ENCODE data around the gene TBC1D3I. TPM values are rescaled to one million over a fixed set of nuclear protein-coding genes. Genes with fewer than 3 reads are reported as not detected.
"Not testable (repeated sequence)": the region's sequence is repeated elsewhere in the genome, so short reads cannot be mapped to it uniquely, and the experiment has no call there.

Gene TBC1D3I
- total RNA-seq (2014; rRNA removed; shearing (Covaris generic)): 0.37 TPM in 1 of 2 replicates, not detected in the other
- polyA plus RNA-seq (2015; cell fraction: cytosol; rRNA removed): not detected in 2 replicates
- 0.60 and 0.85 TPM in 2 replicates for polyA plus RNA-seq (2015; cell fraction: nucleus; rRNA removed)

DNA sequence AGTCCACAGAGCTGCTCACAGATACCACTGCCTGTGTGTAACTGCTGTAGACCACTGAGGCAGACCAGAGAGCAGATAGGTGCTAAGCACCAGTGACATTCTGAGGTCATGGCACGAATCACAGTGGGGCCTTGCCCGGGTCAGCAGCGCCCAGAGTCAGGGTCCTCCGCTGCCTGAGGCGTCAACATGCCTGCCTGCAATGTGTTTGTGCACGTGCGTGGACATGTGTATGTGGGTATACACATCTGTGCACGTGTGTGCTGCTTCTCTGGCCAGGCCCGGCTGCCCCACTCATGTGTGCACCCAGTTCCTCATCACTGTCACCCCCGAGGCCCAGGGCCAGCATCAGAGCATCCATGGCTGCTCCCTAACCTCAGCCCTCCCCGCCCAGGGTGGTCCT is at the start of gene TBC1D3I:
Gene TBC1D3I (minus strand): TSS at position 101 of the 400 bp plus-strand sequence. CDS start 1,585 bp downstream, outside the sequence.
- not testable (repeated sequence) for DNase-seq (ENCODE audit: low read depth)

DNA sequence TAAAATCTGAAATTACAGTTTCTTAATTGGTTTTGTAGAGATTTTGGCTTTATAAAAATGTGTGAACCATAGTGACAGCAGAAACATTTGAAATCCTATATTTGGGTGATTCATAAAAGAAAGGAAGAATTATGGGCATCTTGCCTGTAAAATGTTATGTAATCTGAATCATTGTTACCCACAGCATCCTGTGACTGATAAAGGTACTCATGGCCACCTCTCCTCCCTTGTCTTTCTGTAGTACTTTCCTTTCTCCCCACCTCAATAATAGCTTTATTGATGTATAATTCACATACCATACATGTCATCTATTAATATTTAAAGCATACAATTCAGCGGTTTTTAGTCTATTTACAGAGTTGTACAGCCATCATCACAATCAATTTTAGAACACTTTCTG is 30.8 kb upstream of the TBC1D3I start:
- DNase-seq (ENCODE audit: low read depth): not testable (repeated sequence)

DNA sequence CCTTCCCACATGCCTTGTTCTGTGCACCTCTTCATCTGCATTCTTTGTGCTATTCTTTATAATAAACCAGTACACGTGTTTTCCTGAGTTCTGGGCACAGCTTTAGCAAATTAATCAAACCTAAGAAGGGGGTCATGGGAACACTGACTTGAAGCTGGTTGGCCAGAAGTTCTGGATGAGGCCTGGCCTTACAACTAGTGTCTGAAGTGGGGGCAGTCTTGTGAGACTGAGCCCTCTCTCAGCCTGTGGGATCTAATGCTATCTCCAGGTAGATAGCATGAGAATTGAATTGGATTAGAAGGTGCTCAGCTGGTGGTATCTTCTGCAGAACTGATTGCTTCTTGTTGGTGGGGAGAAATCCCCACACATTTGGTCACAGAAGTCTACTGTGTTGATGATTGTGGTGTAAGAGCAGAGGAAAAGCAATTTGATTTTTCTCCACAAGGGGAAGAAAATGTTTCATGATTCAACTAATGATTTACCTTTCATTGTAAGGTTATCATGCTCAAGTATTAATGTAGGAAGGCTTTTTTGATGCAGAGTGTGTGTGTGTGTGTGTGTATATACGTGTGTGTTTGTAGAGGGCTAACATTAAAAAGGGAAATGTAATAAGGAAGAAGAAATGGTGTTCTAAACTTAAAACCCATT is 25.7 kb upstream of the TBC1D3I start:
- not testable (repeated sequence) for DNase-seq (ENCODE audit: low read depth)

DNA sequence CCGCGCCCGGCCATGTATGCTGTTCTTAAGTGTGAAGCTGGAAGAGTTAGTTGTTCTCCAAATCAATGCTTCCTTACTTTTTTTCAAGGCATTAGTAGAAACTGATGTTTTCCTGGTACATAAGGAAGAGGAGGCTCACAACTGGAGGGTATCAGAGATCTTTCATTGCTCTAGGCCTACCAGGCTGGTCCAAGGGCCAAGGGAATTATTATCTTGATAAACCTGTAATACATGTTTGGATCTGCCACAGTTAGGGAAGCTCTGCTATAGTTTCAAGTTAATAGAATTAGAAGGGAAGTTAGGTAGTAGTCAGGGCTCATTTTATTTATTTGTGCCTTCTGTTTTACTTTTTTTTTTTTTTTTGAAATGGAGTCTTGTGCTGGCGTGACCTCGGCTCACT is 19.8 kb upstream of the TBC1D3I start:
- DNase-seq (ENCODE audit: low read depth): not testable (repeated sequence)

DNA sequence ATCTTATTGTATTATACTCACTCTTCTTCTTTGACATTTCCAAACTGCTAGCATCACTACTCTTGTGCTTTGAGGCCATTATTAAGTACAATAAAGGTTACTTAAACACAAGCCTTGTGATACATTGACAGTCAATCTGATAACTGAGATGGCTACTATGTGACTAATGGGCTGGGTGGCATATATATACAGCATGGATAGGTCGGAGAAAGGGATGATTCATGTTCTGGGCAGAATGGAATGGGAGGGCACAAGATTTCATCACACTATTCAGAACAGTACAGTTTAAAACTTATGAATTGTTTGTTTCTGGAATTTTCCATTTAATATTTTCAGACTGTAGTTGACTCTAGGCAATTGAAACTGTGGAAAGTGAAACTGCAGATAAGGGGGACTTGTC is 18.9 kb upstream of the TBC1D3I start:
- not testable (repeated sequence) for DNase-seq (ENCODE audit: low read depth)

DNA sequence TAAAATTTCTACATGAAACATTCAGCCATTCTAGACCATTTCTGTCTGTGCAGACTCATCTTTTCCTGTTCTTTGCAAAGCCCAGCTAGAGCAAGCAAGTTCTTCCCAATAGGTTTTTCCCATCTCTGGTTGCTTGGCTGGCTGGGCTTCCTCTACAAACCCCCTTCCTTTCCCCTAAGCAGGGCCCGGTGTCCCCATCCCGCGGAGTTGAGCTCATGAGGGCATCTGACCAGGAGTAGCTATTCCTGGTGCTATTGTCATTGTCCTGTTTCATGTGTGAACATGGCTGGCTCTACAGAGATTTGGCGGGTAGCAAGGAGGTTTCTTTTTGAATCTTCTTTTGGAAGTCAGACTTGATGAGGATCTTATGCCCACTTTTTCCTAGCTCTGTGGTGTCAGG is 22.3 kb downstream of the TBC1D3I start:
- DNase-seq (ENCODE audit: low read depth): not testable (repeated sequence)

DNA sequence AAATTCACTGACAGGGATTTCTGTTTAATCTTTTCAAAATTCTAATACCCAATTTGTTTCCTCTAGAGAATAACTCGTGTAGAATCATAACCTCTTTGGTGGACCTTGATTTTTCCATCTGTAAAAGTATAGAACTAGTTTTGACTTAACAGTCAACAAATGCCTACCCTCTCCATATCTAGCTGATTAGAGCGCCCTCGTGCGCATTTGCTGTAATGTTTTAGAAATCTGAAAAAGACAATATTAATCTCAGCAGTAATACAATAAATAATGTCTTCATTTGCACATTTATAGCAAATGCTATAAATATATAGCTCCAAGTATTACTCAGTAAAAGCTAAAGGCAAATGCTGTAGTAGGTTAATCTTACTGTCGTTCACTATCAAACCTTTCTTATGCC is 34.7 kb downstream of the TBC1D3I start:
- not testable (repeated sequence) for DNase-seq (ENCODE audit: low read depth)

DNA sequence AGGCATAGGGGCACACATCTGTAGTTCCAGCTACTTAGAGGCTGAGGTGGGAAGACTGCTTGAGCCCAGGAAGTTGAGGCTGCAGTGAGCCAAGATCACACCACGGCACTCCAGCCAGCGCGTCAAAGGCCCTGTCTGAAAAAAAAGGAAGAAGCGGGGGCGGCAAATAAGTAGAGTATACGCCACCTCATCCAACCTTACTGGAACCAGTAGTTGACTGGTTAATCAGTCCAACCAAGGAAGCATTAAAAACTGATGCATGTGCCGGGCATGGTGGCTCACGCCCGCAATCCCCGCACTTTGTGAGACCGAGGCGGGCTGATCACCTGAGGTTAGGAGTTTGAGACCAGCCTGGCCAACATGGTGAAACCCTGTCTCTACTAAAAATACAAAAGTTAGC is 41.4 kb downstream of the TBC1D3I start:
- DNase-seq (ENCODE audit: low read depth): not testable (repeated sequence)

DNA sequence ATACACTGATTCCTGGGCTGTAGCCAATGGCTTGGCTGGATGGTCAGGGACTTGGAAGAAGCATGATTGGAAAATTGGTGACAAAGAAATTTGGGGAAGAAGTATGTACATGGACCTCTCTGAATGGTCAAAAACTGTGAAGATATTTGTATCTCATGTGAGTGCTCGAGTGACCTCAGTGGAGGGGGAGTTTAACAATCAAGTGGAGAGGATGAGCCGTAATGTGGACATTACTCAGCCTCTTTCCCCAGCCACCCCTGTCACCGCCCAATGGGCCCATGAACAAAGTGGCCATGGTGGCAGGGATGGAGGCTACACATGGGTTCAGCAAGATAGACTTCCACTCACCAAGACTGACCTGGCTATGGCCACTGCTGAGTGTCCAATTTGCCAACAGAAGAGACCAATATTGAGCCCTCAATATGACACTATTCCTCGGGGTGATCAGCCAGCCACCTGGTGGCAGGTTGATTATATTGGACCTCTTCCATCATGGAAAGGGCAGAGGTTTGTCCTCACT is 42.7 kb downstream of the TBC1D3I start:
- not testable (repeated sequence) for DNase-seq (ENCODE audit: low read depth)

DNA sequence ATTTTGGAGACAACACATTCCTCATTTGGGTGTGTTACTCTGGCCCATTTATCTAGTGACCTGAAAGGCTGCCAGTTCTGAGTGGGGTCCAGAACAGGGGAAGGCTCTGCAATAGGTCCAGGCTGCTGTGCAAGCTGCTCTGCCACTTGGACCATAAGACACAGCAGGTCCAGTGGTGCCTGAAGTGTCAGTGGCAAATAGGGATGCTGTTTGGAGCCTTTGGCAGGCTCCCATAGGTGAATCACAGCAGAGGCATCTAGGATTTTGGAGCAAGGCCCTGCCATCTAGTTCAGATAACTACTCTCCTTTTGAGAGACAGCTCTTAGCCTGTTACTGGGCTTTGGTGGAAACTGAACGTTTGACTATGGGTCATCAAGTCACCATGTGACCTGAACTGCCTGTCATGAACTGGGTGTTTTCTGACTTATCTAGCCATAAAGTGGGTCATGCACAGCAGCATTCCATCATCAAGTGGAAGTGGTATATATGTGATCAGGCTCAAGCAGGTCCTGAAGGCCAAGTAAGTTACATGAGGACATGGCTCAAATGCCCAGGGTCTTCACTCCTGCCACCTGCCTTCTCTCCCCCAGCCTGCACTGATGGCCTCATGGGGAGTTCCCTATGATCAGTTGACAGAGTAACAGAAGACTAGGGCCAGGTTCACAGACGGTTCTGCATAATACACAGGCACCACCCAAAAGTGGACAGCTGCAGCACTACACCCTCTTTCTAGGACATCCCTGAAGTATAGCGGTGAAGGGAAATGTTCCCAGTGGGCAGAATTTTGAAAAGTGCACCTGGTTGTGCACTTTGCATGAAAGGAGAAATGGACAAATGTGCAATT is 43.4 kb downstream of the TBC1D3I start:
- not testable (repeated sequence) for DNase-seq (ENCODE audit: low read depth)

DNA sequence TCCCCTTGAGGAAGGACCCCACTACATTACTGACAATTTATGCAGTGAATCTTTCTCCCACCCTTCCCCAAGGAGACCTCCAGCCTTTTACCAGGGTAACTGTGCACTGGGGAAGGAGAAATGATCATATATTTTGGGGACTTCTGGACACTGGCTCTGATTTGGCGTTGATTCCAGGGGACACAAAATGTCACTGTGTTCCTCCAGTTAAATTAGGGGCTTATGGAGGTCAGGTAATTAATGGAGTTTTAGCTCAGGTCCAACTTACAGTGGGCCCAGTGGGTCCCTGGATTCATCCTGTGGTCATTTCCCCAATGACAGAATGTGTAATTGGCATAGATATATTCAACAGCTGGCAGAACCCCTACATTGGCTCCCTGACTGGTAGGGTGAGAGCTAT is 44.8 kb downstream of the TBC1D3I start:
- DNase-seq (ENCODE audit: low read depth): not testable (repeated sequence)

DNA sequence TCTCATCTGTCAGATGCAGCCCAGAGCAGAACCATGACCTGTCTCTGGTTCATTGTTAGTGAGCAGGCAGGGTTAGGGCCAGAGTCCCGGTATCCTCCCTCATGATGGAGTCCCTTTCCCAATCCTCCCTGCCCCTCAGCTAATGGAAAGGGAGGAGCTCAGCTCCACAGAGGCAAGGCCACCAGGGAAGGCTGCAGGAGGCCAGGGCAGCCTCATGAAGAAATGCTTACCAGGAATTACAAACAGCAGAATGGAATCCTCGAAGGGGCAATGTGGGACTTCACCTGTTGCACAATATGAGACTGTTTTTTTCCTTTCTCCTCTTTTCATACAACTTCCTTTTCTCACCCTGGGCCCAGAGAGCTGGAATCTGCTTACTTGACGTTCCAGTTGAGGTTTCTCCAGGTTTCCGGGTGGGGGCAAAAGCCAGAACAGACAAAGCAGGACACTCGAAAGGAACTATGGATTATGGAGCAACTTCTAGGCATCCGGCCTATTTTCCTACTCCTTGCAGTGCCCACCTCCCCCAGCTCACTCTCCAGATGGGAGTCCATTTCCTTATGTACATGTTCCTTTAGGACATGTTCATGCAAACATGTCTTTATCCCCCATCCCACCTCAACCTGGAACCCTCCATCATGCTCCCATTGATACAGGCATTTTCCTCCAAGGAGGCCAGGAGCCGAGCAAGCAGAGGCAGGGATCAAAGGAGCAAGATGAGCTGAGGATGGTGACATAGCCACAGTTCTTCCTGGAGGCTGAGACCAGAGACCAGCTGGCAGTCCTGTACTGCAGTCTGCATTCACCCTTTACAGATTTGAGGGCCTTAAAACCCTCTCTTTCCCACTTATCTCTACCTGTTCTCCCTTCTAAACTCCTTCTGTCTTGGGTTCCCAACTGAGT is 48.7 kb downstream of the TBC1D3I start:
- not testable (repeated sequence) for DNase-seq (ENCODE audit: low read depth)

DNA sequence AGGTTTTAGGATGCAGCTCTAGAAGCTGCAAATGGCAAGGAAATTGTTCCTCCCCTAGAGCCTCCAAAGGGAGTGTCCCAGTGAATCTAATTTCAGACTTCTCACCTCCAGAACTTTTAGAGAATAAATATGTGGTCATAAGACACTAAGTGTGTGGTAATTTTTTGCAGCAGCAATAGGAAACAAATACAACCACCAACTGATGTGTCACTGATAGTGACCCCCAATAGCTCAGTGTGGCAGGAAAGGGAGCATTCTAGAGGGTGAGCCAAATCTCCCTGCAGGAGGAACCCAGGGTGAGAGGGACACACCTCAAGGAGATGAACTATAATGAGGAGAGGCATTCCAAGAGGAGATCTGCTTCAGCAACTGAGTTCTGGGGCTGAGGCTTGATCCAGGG is 49.5 kb downstream of the TBC1D3I start:
- DNase-seq (ENCODE audit: low read depth): no peak

DNA sequence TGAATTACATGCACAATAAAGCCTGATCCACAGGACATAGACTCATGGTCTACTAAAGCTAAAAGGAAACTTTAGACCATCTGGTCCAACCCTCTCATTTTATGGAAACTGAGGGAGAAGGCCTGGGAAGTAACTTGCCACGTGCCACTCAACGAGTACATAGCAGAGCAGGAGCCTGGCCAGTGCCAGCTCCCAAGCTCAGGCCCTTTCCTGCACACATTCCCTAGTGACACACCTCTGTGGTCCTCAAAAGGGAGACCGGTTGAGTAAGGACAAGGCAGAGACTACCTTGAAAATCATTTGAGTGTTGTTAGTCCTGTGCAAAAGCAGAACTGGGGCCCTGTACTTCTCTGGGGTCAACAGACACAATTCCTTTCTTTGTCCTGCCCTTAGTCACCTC is 50.7 kb downstream of the TBC1D3I start:
- DNase-seq (ENCODE audit: low read depth): no peak

DNA sequence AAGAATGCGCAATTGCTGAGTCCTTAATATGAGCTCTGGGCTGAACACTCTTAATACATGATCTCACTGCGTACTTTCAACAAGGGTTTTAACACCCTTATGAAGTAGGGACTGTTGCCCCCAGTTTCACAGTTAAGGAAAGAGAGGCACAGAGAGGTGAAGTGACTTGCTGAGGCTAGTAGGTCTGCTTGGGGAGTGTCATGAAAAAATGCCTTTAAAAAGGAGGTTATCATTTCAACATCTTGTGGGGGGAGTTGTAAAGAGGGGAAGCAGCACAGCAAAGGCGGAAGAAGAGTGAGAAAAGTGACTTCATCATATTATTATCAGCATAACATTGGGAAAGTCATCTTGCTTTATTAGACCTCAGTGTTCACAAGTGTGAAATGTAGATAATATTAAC is 51.4 kb downstream of the TBC1D3I start:
- no peak for DNase-seq (ENCODE audit: low read depth)

DNA sequence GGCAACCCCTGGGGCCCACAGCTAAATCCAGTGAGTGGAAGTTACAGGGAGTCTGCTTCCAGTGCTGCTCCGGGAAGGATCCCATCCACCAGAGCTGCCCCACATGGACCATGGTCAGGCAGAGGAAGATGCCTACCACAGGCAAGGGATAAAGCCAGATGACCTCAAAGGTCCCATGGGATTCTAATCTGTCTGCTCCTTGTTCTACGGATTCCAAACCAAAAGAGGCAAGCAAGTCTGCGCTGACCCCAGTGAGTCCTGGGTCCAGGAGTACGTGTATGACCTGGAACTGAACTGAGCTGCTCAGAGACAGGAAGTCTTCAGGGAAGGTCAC is 52.1 kb downstream of the TBC1D3I start:
- DNase-seq (ENCODE audit: low read depth): no peak

DNA sequence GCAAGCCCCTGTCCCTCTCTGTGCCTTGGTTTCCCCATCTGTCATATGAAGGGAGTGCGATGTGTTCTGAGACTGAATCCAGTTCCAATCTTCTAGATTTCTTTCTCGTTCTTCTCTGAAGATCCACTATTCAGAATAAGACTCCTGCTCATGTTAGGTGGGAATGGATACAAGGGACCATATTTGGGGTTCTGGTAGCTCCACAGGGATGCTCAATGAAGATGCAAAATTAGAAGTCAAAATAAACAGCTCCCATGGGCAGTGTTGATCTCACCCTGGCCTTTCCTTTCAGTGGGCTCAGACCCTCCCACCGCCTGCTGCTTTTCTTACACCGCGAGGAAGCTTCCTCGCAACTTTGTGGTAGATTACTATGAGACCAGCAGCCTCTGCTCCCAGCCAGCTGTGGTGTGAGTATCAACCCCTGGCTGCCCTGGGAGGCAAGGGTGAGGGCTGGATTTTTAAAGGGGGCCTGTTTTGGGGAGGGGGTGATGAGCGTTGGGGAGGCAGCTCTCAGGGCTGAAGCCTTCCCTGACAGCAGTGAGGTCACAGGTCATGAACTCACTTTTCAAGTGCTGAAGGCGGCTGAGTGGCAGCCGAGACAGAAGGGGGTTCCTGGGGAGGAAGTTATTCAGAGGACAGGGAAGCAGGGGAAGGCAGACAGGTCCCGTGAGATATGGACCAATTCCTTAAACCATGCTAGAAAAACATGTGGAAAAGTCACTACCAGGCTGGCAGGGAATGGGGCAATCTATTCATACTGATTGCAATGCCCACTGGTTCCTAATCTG is 52.7 kb downstream of the TBC1D3I start:
- DNase-seq (ENCODE audit: low read depth): not testable (repeated sequence)

DNA sequence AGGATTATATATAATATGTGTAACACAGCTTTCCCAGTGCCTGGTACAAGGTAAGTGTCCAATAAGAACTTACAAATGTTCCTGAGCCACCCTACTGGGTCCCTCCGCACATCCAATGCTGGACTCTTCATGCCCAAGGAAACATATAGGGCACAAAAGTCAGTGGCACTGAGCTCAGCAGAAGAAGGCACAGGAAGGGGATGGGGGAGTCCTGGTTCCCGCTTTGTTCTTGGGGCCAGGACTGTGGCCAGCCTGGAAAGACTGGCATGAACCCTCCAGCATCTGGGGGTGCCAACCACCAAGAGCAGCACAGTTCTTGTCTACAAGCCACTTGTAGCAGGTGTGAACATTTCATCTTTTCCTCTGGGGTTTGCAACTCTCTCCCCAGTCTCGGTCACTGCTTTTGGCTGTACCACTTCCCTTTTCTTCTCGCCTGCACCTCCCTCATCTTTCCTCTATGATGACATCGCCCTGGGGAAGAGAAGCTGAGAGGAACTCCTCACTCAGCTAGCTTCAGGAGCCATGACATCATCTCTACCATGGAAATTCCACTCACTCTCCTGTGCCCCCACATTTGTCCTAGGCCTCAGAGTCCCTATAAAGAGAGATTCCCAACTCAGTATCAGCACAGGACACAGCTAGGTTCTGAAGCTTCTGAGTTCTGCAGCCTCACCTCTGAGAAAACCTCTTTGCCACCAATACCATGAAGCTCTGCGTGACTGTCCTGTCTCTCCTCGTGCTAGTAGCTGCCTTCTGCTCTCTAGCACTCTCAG is 53.7 kb downstream of the TBC1D3I start, which contains the start of gene CCL4L2:
Gene CCL4L2 (plus strand): TSS at position 625 of the 773 bp plus-strand sequence.
- DNase-seq (ENCODE audit: low read depth): not testable (repeated sequence)

DNA sequence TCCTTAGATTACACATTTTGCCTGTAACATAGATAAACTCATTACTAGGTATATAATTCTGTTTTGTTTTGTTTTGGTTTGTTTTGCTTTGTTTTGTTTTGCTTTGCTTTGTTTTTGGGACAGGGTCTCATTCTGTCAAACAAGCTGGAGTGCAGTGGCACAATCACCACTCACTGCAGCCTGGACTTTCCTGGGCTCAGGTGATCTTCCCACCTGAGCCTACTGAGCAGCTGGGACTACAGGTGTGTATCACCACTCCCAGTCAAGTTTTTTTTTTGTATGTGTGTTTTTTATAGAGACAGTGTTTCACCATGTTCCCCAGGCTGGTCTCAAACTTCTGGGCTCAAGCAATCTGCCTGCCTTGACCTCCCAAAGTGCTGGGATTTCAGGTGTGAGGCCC is 54.8 kb downstream of the TBC1D3I start:
- no peak for DNase-seq (ENCODE audit: low read depth)
